Measurements from ENCODE around the gene MYH9.

Gene MYH9

DNA sequence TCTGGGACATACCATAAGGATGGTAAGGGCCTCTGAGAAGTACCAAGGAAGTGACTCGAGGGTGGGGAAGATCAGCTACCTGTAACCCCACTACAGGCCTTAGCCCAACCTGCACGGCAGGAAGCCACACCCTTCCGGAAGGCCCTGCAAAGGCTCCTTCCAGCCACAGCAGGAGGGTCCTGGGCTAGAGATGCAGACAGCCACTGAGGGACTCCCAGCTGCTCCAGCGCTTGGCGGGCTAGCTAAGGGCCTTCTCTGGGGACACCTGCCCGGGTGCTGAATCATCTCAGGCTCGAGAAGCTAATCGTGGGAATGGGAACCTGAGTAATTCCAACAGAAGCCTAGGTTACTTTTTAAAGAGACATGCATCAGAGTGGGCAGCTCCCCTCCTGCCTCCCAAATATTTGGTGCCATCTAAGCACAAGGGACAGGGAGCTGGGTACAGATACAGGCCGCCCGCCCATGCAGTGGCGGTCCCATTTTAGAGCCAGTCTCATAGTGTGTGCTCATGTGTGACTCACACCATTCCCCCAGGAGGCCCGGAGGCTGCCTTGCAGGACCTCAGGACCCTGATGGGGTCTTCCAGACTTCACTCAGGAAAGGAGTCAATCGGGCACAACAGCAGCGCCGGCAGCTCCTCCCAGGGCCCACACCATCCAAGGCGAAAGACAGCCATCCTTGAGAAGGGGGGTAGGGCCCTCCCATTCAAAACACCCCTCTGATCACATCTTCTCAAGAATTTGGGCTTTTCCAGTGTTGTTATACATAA lies 8.0 kb downstream of the MYH9 start:
- Histone ChIP-seq H3K9me3 (ENCODE audit: insufficient read depth, low read length) (no peaks in the 10 kb centered on the region), H3K79me2 (ENCODE audit: insufficient read depth, low read length) (peaks cover 92% of the 10 kb centered on the region), H4K20me1 (ENCODE audit: low read depth, low read length) (no peaks in the 10 kb centered on the region; the same call in 1 of the 2 replicates), H3K4me2 (ENCODE audit: low read depth, low read length, poor library complexity, severe bottlenecking) (peak overlapping the region; percentile 53), H3K9ac (ENCODE audit: low read length) (peak overlapping the region; percentile 25), H3K4me3 (ENCODE audit: insufficient read depth, low read length, poor library complexity, severe bottlenecking) (no peak overlapping the region), H3K36me3 (ENCODE audit: low read length) (no peaks in the 10 kb centered on the region), H2AFZ (ENCODE audit: low read depth, low read length, severe bottlenecking) (no peak overlapping the region), H3K27ac (ENCODE audit: low read depth, low read length) (peak overlapping the region; percentile 83), H3K27me3 (ENCODE audit: low read length) (no peaks in the 10 kb centered on the region), H3F3A (ENCODE audit: insufficient read depth) (peaks cover 22% of the 10 kb centered on the region), H3K9me2 (replicated peaks; ENCODE audit: insufficient read depth, low read length) (no peaks in the 10 kb centered on the region)
- TF ChIP-seq CTCF (IDR thresholded peaks at IDR 0.05; ENCODE audit: insufficient read depth, low read length, poor library complexity, severe bottlenecking), result no peak
- TF ChIP-seq EZH2phosphoT487 (conservative IDR thresholded peaks at IDR 0.05; ENCODE audit: low read length), result no peak

DNA sequence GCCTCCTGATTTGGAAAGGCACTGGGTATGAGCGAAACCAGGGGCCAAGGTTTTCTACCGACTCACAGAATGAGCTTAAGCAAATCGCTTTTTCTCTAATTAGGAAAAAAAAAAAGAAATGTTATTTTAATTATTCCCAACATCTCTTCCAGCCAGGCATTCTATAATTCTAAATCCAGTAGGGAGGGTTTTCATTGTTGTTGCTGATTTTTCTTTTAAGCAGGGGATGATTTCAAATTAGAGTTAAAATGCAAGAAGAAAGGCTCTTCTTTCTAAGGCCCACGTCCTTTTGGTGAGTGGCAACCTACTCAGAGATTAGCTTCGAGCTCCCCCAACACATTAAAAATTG lies 8.9 kb downstream of the MYH9 start:
- no peak overlapping the region for H2AFZ ChIP-seq (ENCODE audit: low read depth, low read length, severe bottlenecking)
- H3F3A ChIP-seq (ENCODE audit: insufficient read depth), result peaks cover 21% of the 10 kb centered on the region
- H3K27me3 ChIP-seq (ENCODE audit: low read length), result no peaks in the 10 kb centered on the region
- no peaks in the 10 kb centered on the region for H3K9me3 ChIP-seq (ENCODE audit: insufficient read depth, low read length)
- H4K20me1 ChIP-seq (ENCODE audit: low read depth, low read length), result no peaks in the 10 kb centered on the region; the same call in 1 of the 2 replicates
- peak overlapping the region; percentile 69 for H3K4me2 ChIP-seq (ENCODE audit: low read depth, low read length, poor library complexity, severe bottlenecking)
- H3K9ac ChIP-seq (ENCODE audit: low read length), result no peak overlapping the region
- H3K27ac ChIP-seq (ENCODE audit: low read depth, low read length), result peak overlapping the region; percentile 83
- H3K4me3 ChIP-seq (ENCODE audit: insufficient read depth, low read length, poor library complexity, severe bottlenecking), result no peak overlapping the region
- TF ChIP-seq CTCF (IDR thresholded peaks at IDR 0.05; ENCODE audit: insufficient read depth, low read length, poor library complexity, severe bottlenecking) (no peak), EZH2phosphoT487 (conservative IDR thresholded peaks at IDR 0.05; ENCODE audit: low read length) (no peak)
- H3K79me2 ChIP-seq (ENCODE audit: insufficient read depth, low read length), result peaks cover 94% of the 10 kb centered on the region
- no peaks in the 10 kb centered on the region for H3K36me3 ChIP-seq (ENCODE audit: low read length)
- H3K9me2 ChIP-seq (replicated peaks; ENCODE audit: insufficient read depth, low read length), result no peaks in the 10 kb centered on the region

DNA sequence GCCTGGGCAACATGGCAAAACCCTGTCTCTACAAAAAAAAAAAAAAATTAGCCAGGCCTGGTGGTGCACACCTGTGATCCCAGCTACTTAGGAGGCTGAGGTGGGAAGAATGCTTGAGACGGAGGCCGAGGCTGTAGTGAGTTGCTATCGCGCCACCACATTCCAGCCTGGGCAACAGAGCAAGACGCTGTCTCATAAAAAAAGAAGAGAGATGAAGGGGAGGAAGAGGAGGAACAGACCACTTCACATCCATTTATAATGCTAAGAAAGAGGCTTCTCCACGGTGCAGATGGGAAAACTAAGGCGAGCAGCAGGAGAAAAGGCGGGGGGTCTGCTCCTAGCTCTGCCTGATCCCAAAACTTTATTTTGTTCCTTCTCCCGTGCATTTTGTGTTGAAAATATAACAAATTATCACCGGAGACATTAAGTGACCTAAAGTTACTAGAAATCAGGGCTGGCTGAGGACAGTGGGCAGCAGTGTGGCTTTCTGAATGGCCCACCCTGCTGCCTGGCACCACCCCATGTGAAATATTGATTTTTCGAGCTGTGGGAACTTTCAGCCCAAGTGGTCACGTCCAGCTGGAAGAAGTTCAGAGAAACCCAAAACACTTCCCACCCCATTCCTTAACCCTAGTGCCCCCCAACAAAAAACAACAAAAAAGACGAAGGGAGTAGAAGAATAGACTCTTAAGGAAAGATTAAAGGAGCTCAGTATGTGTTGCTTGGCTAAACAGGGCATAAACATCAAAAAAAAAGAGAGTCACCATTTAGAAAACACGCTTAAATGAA lies 9.5 kb downstream of the MYH9 start:
- no peak for TF ChIP-seq CTCF (IDR thresholded peaks at IDR 0.05; ENCODE audit: insufficient read depth, low read length, poor library complexity, severe bottlenecking)
- Histone ChIP-seq H3F3A (ENCODE audit: insufficient read depth) (peaks cover 19% of the 10 kb centered on the region), H2AFZ (ENCODE audit: low read depth, low read length, severe bottlenecking) (no peak overlapping the region), H3K36me3 (ENCODE audit: low read length) (no peaks in the 10 kb centered on the region), H3K4me2 (ENCODE audit: low read depth, low read length, poor library complexity, severe bottlenecking) (peak overlapping the region; percentile 69), H3K27me3 (ENCODE audit: low read length) (no peaks in the 10 kb centered on the region), H3K9me3 (ENCODE audit: insufficient read depth, low read length) (no peaks in the 10 kb centered on the region), H4K20me1 (ENCODE audit: low read depth, low read length) (no peaks in the 10 kb centered on the region; the same call in 1 of the 2 replicates), H3K79me2 (ENCODE audit: insufficient read depth, low read length) (peaks cover 94% of the 10 kb centered on the region), H3K9me2 (replicated peaks; ENCODE audit: insufficient read depth, low read length) (no peaks in the 10 kb centered on the region), H3K4me3 (ENCODE audit: insufficient read depth, low read length, poor library complexity, severe bottlenecking) (peak overlapping the region; percentile 21), H3K27ac (ENCODE audit: low read depth, low read length) (peak overlapping the region; percentile 83), H3K9ac (ENCODE audit: low read length) (peak overlapping the region; percentile 42; the same call in 1 of the 2 replicates)

Measured in SU-DHL-6 (cell line).